T-cell (primary cell): ENCODE results near the gene ZNF598. TPM values are rescaled to one million over a fixed set of nuclear protein-coding genes. Genes with fewer than 3 reads are reported as not detected.

Experiments used
- ATAC-seq, 4 experiments: fragments of 200-7000 bp in 3 of 4; fragments of 150-1000 bp in 1 of 4; cut with Tn5 transposase; replicated peaks in 1 of 4; 1 replicate in 3 of 4; 2 replicates in 1 of 4; pipeline ENCODE4 v1.10.0; 2021; ENCODE audit warnings: moderate library complexity in 3 of 4, mild to moderate bottlenecking in 2 of 4, moderate number of reproducible peaks in 1 of 4
- CTCF ChIA-PET, 2 donors: fragments of 300-600 bp; sonication (Branson Sonifier 250); formaldehyde crosslinking; loops; one replicate each; lab custom pipeline; 2022; ENCODE audit warnings: antibody characterized with exemption in 2 of 2; lab: Charles Lee
- POLR2A ChIA-PET, 2 donors: fragments of 300-600 bp; sonication (Branson Sonifier 250); formaldehyde crosslinking; loops; one replicate each; lab custom pipeline; 2022; ENCODE audit warnings: antibody characterized with exemption in 2 of 2; lab: Charles Lee
- DNase-seq, 35 experiments: peaks; one replicate each; pipeline versions ENCODE4 v3.0.0 to v3.0.0-alpha.2; 2013 to 2023
- H3K27ac ChIP-seq: one replicate; pipeline ENCODE4 v1.5.1; 2013; ENCODE audit warnings: low read length
- H3K27me3 ChIP-seq, 2 experiments: replicated peaks in 1 of 2; 1 replicate in 1 of 2; 2 replicates in 1 of 2; pipeline versions ENCODE4 v1.6.1 to v1.7.0; 2013; ENCODE audit warnings: low read length in 1 of 2, mixed read lengths in 1 of 2; ENCODE audit not compliant: control insufficient read depth in 2 of 2, insufficient read depth in 2 of 2; ENCODE audit errors: extremely low read depth in 1 of 2
- H3K36me3 ChIP-seq, 2 donors: 1 replicate in 1 of 2; 2 replicates in 1 of 2; pipeline versions ENCODE4 v1.6.1 to v1.7.0; 2013; ENCODE audit warnings: low read length in 1 of 2; ENCODE audit not compliant: control insufficient read depth in 2 of 2, insufficient read depth in 1 of 2; ENCODE audit errors: extremely low read depth in 1 of 2
- H3K4me1 ChIP-seq, 2 experiments: 1 replicate in 1 of 2; 2 replicates in 1 of 2; pipeline versions ENCODE4 v1.6.1 to v1.7.0; 2013; ENCODE audit warnings: low read length in 2 of 2, mixed read lengths in 1 of 2; ENCODE audit not compliant: insufficient read depth in 2 of 2, control insufficient read depth in 1 of 2; ENCODE audit errors: extremely low read depth in 1 of 2
- H3K4me3 ChIP-seq, 2 donors: 1 replicate in 1 of 2; 2 replicates in 1 of 2; pipeline versions ENCODE4 v1.5.1 to v1.7.0; 2013; ENCODE audit warnings: mild to moderate bottlenecking in 2 of 2, low read length in 1 of 2, moderate library complexity in 1 of 2; ENCODE audit not compliant: control insufficient read depth in 1 of 2; ENCODE audit errors: extremely low read depth in 1 of 2
- H3K9me3 ChIP-seq: 2 replicates; pipeline ENCODE4 v1.7.0; 2013
- H3K27ac Mint-ChIP-seq, 2 donors: one replicate each; pipeline ENCODE4 v1.8.0; 2020 to 2021; ENCODE audit warnings: mild to moderate bottlenecking in 2 of 2, mixed read lengths in 2 of 2
- H3K27me3 Mint-ChIP-seq, 2 donors: one replicate each; pipeline ENCODE4 v1.8.0; 2021 to 2022; ENCODE audit warnings: mixed read lengths in 2 of 2
- H3K36me3 Mint-ChIP-seq: one replicate; pipeline ENCODE4 v1.8.0; 2021; ENCODE audit warnings: mixed read lengths
- H3K4me1 Mint-ChIP-seq, 3 donors: one replicate each; pipeline ENCODE4 v1.8.0; 2020 to 2022; ENCODE audit warnings: mixed read lengths in 3 of 3, mild to moderate bottlenecking in 1 of 3
- H3K4me3 Mint-ChIP-seq, 3 donors: one replicate each; pipeline ENCODE4 v1.8.0; 2020 to 2022; ENCODE audit warnings: mild to moderate bottlenecking in 3 of 3, mixed read lengths in 3 of 3, moderate library complexity in 3 of 3
- H3K9me3 Mint-ChIP-seq, 3 donors: one replicate each; pipeline ENCODE4 v1.8.0; 2020 to 2022; ENCODE audit warnings: mixed read lengths in 3 of 3
- WGBS: methylation state at CpG from one replicate; pipeline ENCODE4 v1.1.5; 2013; ENCODE audit warnings: missing lambda C conversion rate; ENCODE audit not compliant: insufficient coverage; 5-methylcytosine and 5-hydroxymethylcytosine counted together
- total RNA-seq, 35 experiments: library from RNA in 6 of 35; stranded (reverse) in 6 of 35; fragments of 120-200 nt in 1 of 35; gene quantifications; one replicate each; pipeline versions ENCODE4 v1.2.1 to v1.2.4 and lab custom pipeline; 2013 to 2026

Gene ZNF598
- total RNA-seq, 5 donors from 2014 or later (not counting 1 experiment from before 2014, with no cell fraction given) = 44.3 to 73.7 (median 68.8) TPM

DNA sequence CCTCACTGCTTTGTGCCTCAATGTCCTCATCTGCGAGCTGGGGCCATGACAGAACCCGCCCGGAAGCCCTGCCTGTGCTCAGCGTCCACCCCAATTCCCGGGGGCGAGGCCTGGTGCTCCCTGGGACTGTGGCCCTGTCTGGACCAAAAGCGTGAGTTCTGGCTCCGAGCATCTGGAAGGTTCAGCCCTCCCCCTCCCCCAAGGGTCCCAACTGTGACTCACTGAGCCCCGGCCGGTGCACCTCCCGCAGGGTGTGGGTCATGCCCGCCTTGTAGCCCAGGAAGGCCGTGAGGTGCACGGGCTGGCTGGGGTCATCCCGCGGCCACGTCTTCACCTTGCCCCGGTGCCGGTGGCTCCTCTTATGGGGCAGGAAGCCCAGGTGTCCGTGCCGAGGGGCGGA is 55.9 kb downstream of the ZNF598 start:
- H3K36me3 ChIP-seq = no peaks in the 10 kb centered on the region
- no peaks in the 10 kb centered on the region for H3K9me3 ChIP-seq
- DNase-seq = no peak
- no peak overlapping the region for H3K27ac Mint-ChIP-seq
- no peak overlapping the region for H3K4me3 ChIP-seq
- POLR2A ChIA-PET = no interaction called here
- WGBS = 94% methylated on average over 18 of the region's 22 CpGs
- H3K9me3 Mint-ChIP-seq = no peaks in the 10 kb centered on the region
- no peaks in the 10 kb centered on the region for H3K36me3 Mint-ChIP-seq
- no peak overlapping the region for H3K27ac ChIP-seq
- H3K4me3 Mint-ChIP-seq = no peak overlapping the region
- no peaks in the 10 kb centered on the region for H3K4me1 Mint-ChIP-seq
- H3K27me3 Mint-ChIP-seq = no peaks in the 10 kb centered on the region
- CTCF ChIA-PET = no interaction called here
- H3K4me1 ChIP-seq = peaks cover 0 to 2% of the 10 kb centered on the region in 2 experiments
- no peak for ATAC-seq
- H3K27me3 ChIP-seq = peaks cover 0 to 25% of the 10 kb centered on the region in 2 experiments

DNA sequence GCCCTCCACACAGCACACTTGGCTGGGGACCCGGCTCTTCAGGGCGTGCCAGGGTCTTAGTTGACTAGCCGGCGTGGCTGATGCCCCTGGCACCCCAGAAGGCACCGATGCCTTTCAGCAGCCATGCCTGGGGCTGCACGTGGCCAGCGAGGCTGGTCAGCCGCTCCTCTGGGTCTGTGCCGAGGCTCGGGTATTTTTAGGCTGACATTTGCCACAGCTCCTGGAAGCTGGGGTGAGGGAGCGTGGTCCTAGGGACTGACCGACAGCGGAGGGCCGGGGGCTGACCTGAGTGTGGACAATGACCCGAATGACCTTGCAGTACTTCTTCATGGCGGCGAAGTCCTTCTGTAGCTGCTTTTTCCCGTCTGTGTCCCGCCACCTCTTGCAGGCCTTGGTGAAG is 59.1 kb downstream of the ZNF598 start:
- no peak for DNase-seq
- H3K27me3 ChIP-seq = peaks cover 0 to 23% of the 10 kb centered on the region in 2 experiments
- ChIA-PET CTCF (no interaction called here), POLR2A (no interaction called here)
- Mint-ChIP-seq H3K4me1 (no peaks in the 10 kb centered on the region), H3K27me3 (no peaks in the 10 kb centered on the region), H3K4me3 (no peak overlapping the region), H3K36me3 (no peaks in the 10 kb centered on the region), H3K27ac (no peak overlapping the region), H3K9me3 (no peaks in the 10 kb centered on the region)
- no peaks in the 10 kb centered on the region for H3K9me3 ChIP-seq
- H3K4me3 ChIP-seq = no peak overlapping the region
- ATAC-seq = no peak
- no peaks in the 10 kb centered on the region for H3K4me1 ChIP-seq
- WGBS = 85% methylated on average over 19 of the region's 19 CpGs
- H3K27ac ChIP-seq = no peak overlapping the region
- no peaks in the 10 kb centered on the region for H3K36me3 ChIP-seq

DNA sequence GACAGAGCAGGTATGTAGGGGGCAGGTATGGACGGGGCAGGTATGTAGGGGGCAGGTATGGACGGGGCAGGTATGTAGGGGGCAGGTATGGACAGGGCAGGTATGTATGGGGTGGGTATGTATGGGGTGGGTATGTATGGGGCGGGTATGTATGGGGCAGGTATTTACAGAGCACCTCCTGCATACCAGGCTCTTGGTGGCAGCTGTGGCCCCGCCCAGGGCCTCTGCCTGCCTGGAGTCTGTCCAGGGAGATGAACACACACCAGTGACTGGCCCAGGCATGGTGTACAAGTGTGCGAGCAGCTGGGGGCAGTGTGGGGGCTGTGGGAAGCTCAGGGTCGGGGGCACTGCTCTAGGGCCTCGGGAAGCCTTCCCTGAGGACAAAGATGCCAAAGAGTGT is 59.6 kb downstream of the ZNF598 start:
- Mint-ChIP-seq H3K4me3 (no peak overlapping the region), H3K9me3 (no peaks in the 10 kb centered on the region), H3K27ac (no peak overlapping the region), H3K27me3 (no peaks in the 10 kb centered on the region), H3K4me1 (no peaks in the 10 kb centered on the region), H3K36me3 (no peaks in the 10 kb centered on the region)
- Histone ChIP-seq H3K4me3 (no peak overlapping the region), H3K27ac (no peak overlapping the region), H3K36me3 (no peaks in the 10 kb centered on the region), H3K27me3 (peaks cover 0 to 23% of the 10 kb centered on the region in 2 experiments), H3K4me1 (no peaks in the 10 kb centered on the region), H3K9me3 (no peaks in the 10 kb centered on the region)
- ChIA-PET POLR2A (no interaction called here), CTCF (no interaction called here)
- WGBS = 68% methylated on average over 6 of the region's 7 CpGs
- ATAC-seq = no peak
- no peak for DNase-seq

DNA sequence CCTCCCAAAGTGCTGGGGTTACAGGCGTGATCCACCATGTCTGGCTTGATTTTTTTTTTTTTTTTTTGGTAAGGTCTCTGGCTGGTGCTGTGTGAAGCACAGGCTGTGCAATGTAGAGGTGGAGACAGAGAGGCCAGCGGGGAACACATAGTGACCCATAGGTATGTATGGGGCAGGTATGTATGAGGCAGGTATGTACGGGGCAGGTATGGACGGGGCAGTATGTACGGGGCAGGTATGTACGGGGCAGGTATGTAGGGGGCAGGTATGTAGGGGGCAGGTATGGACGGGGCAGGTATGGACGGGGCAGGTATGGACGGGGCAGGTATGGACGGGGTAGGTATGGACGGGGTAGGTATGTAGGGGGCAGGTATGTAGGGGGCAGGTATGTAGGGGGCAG is 60.1 kb downstream of the ZNF598 start:
- H3K27me3 ChIP-seq = peaks cover 0 to 22% of the 10 kb centered on the region in 2 experiments
- no peaks in the 10 kb centered on the region for H3K4me1 ChIP-seq
- no peak overlapping the region for H3K4me3 ChIP-seq
- no peak for ATAC-seq
- ChIA-PET CTCF (no interaction called here), POLR2A (no interaction called here)
- peaks cover 0 to 1% (median 0%) of the 10 kb centered on the region in 3 donors for H3K4me1 Mint-ChIP-seq
- no peaks in the 10 kb centered on the region for H3K36me3 Mint-ChIP-seq
- no peaks in the 10 kb centered on the region for H3K9me3 Mint-ChIP-seq
- no peak overlapping the region for H3K27ac Mint-ChIP-seq
- no peaks in the 10 kb centered on the region for H3K27me3 Mint-ChIP-seq
- WGBS = 89% methylated on average over 2 of the region's 11 CpGs
- H3K9me3 ChIP-seq = no peaks in the 10 kb centered on the region
- no peak for DNase-seq
- H3K36me3 ChIP-seq = no peaks in the 10 kb centered on the region
- no peak overlapping the region for H3K4me3 Mint-ChIP-seq
- H3K27ac ChIP-seq = no peak overlapping the region

Other genes with a start within 250 kb of the ZNF598 start
- gene NME3, start 238.3 kb downstream of the ZNF598 start, total RNA-seq = 10 to 100 TPM; 45.1 to 95.9 (median 87.5) TPM
- 10 to 100 TPM; 23.0 to 50.6 (median 34.5) TPM for gene EME2, start 237.0 kb downstream of the ZNF598 start, total RNA-seq
- 10 to 100 TPM; 37.5 to 91.2 (median 77.9) TPM for gene MRPS34, start 236.7 kb downstream of the ZNF598 start, total RNA-seq
- 100 to 1,000 TPM in 3 of 5 donors, 10 to 100 TPM in 2; 67.3 to 162 (median 139) TPM for gene SPSB3, start 227.2 kb downstream of the ZNF598 start, total RNA-seq
- 10 to 100 TPM; 41.2 to 77.0 (median 74.3) TPM for gene NUBP2, start 226.9 kb downstream of the ZNF598 start, total RNA-seq
- gene IGFALS, start 216.1 kb downstream of the ZNF598 start, total RNA-seq = 1 to 10 TPM in 2 of 5 donors, under 1 TPM in 3; 0.50 to 1.9 (median 0.88) TPM
- gene HAGH, start 183.0 kb downstream of the ZNF598 start, total RNA-seq = 100 to 1,000 TPM in 1 of 5 donors, 10 to 100 TPM in 4; 37.6 to 102 (median 70.7) TPM
- gene FAHD1, start 182.6 kb downstream of the ZNF598 start, total RNA-seq = 10 to 100 TPM in 3 of 5 donors, 1 to 10 TPM in 2; 6.2 to 15.3 (median 11.2) TPM
- gene MEIOB, start 137.7 kb downstream of the ZNF598 start, total RNA-seq = under 1 TPM in 1 of 5 donors, not detected in 4; 0.26 TPM
- gene HS3ST6, start 91.4 kb downstream of the ZNF598 start, total RNA-seq = not detected
- gene MSRB1, start 66.6 kb downstream of the ZNF598 start, total RNA-seq = 10 to 100 TPM in 2 of 5 donors, 1 to 10 TPM in 3; 5.6 to 11.9 (median 9.6) TPM
- not detected for gene RPL3L, start 55.1 kb downstream of the ZNF598 start, total RNA-seq
- gene NDUFB10, start 50.3 kb downstream of the ZNF598 start, total RNA-seq = 10 to 100 TPM; 46.3 to 96.5 (median 84.4) TPM
- 1,000 to 10,000 TPM; 3,208 to 3,662 (median 3,410) TPM for gene RPS2, start 45.0 kb downstream of the ZNF598 start, total RNA-seq
- under 1 TPM in 3 of 5 donors, not detected in 2; 0.38 to 0.66 (median 0.44) TPM for gene RNF151, start 43.0 kb downstream of the ZNF598 start, total RNA-seq
- gene TBL3, start 37.8 kb downstream of the ZNF598 start, total RNA-seq = 10 to 100 TPM; 21.1 to 45.6 (median 36.9) TPM
- gene NOXO1, start 28.4 kb downstream of the ZNF598 start, total RNA-seq = 1 to 10 TPM in 2 of 5 donors, under 1 TPM in 2, not detected in 1; 0.78 to 2.2 (median 1.3) TPM
- 10 to 100 TPM; 16.1 to 31.9 (median 22.0) TPM for gene GFER, start 25.6 kb downstream of the ZNF598 start, total RNA-seq
- gene SYNGR3, start 19.9 kb downstream of the ZNF598 start, total RNA-seq = 1 to 10 TPM; 1.1 to 5.7 (median 1.7) TPM
- under 1 TPM in 2 of 5 donors, not detected in 3; 0.43 to 0.44 TPM for gene NPW, start 10.0 kb upstream of the ZNF598 start, total RNA-seq
- gene NHERF2, start 17.1 kb upstream of the ZNF598 start, total RNA-seq = 1 to 10 TPM; 2.9 to 6.8 (median 5.8) TPM
- 10 to 100 TPM in 3 of 5 donors, 1 to 10 TPM in 2; 5.8 to 24.1 (median 18.3) TPM for gene NTHL1, start 38.0 kb upstream of the ZNF598 start, total RNA-seq
- 100 to 1,000 TPM; 134 to 181 (median 161) TPM for gene TSC2, start 38.2 kb upstream of the ZNF598 start, total RNA-seq
- 100 to 1,000 TPM in 4 of 5 donors, 10 to 100 TPM in 1; 99.4 to 152 (median 137) TPM for gene PKD1, start 126.1 kb upstream of the ZNF598 start, total RNA-seq
- under 1 TPM in 2 of 5 donors, not detected in 3; 0.19 to 0.66 TPM for gene RAB26, start 138.8 kb upstream of the ZNF598 start, total RNA-seq
- gene TRAF7, start 146.0 kb upstream of the ZNF598 start, total RNA-seq = 10 to 100 TPM; 25.6 to 54.3 (median 43.9) TPM
- gene CASKIN1, start 186.8 kb upstream of the ZNF598 start, total RNA-seq = under 1 TPM in 2 of 5 donors, not detected in 3; 0.06 to 0.47 TPM
- gene MLST8, start 195.6 kb upstream of the ZNF598 start, total RNA-seq = 10 to 100 TPM; 26.2 to 32.5 (median 30.2) TPM
- 10 to 100 TPM in 3 of 5 donors, 1 to 10 TPM in 2; 6.7 to 27.7 (median 20.4) TPM for gene BRICD5, start 201.0 kb upstream of the ZNF598 start, total RNA-seq
- 10 to 100 TPM; 12.7 to 23.1 (median 20.4) TPM for gene PGP, start 205.0 kb upstream of the ZNF598 start, total RNA-seq
- 10 to 100 TPM; 32.8 to 52.0 (median 47.0) TPM for gene E4F1, start 213.8 kb upstream of the ZNF598 start, total RNA-seq
- 1 to 10 TPM in 3 of 5 donors, under 1 TPM in 2; 0.63 to 3.3 (median 1.9) TPM for gene DNASE1L2, start 226.6 kb upstream of the ZNF598 start, total RNA-seq
- gene ECI1, start 241.8 kb upstream of the ZNF598 start, total RNA-seq = 10 to 100 TPM; 17.0 to 40.1 (median 37.7) TPM